ENCODE data around the gene PSME2.

The PSME2 gene

DNA sequence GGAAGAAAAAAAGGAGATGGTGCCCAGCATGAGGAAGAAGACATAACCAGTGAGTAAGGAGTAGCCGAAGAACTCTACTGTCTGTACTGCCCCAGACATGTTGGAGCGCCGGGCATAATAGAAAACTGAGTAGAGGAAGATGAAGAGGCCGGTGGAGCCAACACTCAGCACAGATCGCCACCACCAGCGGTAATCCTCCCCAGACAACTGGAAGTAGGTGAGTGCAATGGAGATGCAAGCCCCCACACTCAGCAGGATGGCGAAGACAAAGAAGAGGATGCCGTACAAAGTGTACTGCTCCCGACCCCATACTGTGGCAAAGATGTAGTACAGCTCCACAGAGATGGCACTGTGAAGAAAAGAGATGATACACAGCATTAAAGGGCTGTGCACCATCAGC lies 43.0 kb upstream of the PSME2 start:
- no peak for DNase-seq (ENCODE audit: low read depth)
- H3K4me3 ChIP-seq (ENCODE audit: low read depth, low read length), result no peak overlapping the region
- TF ChIP-seq, protein P1, sequence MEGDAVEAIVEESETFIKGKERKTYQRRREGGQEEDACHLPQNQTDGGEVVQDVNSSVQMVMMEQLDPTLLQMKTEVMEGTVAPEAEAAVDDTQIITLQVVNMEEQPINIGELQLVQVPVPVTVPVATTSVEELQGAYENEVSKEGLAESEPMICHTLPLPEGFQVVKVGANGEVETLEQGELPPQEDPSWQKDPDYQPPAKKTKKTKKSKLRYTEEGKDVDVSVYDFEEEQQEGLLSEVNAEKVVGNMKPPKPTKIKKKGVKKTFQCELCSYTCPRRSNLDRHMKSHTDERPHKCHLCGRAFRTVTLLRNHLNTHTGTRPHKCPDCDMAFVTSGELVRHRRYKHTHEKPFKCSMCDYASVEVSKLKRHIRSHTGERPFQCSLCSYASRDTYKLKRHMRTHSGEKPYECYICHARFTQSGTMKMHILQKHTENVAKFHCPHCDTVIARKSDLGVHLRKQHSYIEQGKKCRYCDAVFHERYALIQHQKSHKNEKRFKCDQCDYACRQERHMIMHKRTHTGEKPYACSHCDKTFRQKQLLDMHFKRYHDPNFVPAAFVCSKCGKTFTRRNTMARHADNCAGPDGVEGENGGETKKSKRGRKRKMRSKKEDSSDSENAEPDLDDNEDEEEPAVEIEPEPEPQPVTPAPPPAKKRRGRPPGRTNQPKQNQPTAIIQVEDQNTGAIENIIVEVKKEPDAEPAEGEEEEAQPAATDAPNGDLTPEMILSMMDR (conservative IDR thresholded peaks at IDR 0.05; ENCODE audit: low read depth, low read length), result no peak

DNA sequence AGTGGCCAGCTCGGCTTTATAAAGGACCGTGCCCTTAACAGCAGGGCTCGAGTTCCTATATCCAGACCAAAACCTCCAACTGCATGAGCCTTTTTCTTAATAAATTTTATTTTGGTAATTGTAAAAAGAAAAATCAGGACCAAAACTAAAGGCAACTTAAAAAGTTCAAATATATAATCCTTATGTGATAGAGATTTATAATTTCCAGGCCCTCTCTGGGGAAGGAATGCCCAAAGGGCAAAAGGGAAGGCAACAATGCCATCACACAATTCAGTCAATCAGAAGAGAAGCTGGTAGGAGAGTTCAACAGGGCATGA lies 42.6 kb upstream of the PSME2 start:
- peak overlapping the region; percentile 41 for H3K4me3 ChIP-seq (ENCODE audit: low read depth, low read length)
- TF ChIP-seq, protein P1 (conservative IDR thresholded peaks at IDR 0.05; ENCODE audit: low read depth, low read length), result no peak
- DNase-seq (ENCODE audit: low read depth), result no peak

DNA sequence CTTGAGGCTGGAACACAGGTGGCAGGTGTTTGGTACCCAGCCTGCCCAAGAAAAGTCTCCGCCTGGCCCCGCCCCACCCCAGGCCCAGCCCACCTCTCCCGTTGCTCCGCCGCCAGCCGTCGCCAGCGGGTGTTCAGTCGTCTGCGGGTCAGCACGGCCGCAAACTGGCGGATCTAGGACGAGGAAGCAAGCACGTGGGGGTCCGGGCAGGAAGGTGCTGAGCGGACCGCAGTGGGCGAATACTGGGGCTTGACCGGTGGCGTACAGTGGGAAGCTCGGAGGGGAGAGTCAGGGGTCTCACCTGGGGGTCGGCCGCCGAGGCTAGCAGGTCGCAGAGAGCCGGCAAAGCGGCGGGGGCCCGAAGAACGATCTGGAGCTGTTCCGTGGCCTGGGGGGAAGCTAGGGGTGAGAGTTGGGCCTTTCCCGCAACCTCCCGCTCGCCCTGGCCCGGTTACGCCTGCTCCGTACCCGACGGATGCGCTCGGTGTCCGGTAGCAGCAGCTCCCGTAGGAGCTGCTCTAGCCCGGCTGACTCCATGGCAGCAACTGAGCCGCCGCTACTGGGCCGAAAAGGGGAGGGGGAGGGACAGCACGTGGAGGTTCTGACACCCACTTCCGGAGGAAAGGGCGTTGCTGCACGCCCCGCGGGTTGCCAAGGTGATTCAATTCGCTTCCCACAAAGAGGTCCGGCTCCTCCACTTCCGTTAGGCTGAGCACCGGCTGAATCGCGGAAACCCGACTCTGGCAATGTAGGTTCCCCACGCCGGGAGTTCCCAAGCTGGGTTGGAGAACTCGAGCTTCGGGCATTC lies 42.0 kb upstream of the PSME2 start, which contains the start of gene IPO4:
Gene IPO4 (minus strand): TSS at position 566 of the 808 bp plus-strand sequence. CDS start 29 bp downstream, at position 537.
- TF ChIP-seq, protein P1 (conservative IDR thresholded peaks at IDR 0.05; ENCODE audit: low read depth, low read length), result no peak
- peak within 1 kb of the TSS; percentile 81 for H3K4me3 ChIP-seq (ENCODE audit: low read depth, low read length)

DNA sequence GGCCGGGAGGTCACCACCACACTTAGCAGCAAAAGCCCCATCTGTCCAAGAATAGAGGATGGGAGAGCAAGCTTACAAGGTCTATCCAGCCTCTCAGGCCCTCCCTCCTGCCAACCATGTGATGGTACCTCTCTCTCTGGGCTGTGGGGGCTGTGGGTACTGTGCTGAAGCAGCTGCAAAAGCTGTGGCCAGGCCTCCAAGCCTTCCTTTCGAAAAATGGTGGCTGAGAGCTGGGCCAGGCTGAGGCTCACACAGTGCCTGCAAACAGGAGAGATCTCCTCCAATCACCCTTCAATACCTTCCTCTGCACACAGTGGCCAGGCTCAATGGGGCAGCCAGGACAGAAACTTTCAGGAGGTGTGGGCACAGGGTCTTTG lies 41.1 kb upstream of the PSME2 start:
- peak overlapping the region; percentile 81 for H3K4me3 ChIP-seq (ENCODE audit: low read depth, low read length)
- DNase-seq (ENCODE audit: low read depth), result no peak
- TF ChIP-seq, protein P1 (conservative IDR thresholded peaks at IDR 0.05; ENCODE audit: low read depth, low read length), result no peak

More for the DNA sequence above, 42.0 kb upstream of the PSME2 start, which contains the start of gene IPO4:
- peak; percentile 99 for DNase-seq (ENCODE audit: low read depth)

DNA sequence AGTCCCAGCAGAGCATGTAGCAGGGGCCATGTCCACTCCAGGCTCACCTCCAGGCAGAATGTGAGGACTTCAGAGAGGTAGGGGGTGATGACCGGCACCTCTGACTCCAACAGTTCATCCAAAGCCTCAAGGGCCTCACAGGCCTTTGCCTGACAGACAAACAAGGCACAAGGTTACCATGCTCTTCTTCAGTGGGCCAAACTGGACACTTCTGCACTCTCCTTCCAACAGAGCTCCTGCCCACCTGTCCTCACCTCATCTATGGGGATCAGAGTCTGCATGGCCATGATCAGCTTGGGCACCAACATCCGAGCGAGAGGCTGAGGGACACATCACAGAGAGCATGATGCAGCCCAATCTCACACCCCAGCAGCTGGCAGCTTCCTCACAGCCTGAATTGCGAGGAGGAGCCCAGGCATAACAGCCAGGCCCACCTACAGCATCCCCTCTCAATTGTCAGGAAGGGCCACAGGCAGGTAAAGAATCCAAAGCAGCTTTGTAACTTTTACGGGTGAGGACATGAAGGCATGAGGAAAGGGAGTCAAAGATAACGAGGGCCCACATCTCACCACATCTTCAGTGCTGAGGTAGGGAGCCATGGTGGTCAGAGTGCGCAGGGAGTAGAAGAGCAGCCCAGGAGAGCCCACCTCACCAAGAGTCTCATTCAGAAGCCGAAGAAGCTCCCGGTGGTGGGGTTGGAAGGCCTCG lies 40.6 kb upstream of the PSME2 start:
- TF ChIP-seq, protein P1 (conservative IDR thresholded peaks at IDR 0.05; ENCODE audit: low read depth, low read length), result no peak

DNA sequence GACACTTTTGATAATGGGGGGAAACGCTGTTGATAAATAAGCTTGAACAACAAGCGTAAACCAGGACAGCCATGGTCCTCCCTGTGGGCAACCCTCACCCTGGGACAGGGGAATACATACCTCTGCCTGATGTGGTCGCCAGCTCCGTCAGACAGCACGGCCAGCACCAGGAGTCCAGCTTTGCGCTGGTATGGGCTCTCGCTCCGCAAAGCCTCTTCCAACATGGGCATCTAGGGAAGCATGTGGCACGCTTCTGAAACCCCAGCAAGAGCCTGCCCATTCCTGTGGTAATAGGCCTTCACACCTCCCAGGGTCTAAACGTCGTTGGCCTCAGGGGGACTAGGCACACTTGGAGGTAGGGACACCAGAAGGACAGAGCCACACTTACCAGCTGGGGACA lies 39.3 kb upstream of the PSME2 start:
- H3K4me3 ChIP-seq (ENCODE audit: low read depth, low read length), result no peak overlapping the region
- DNase-seq (ENCODE audit: low read depth), result no peak
- TF ChIP-seq, protein P1 (conservative IDR thresholded peaks at IDR 0.05; ENCODE audit: low read depth, low read length), result no peak

More for the DNA sequence above, 40.6 kb upstream of the PSME2 start:
- no peak for DNase-seq (ENCODE audit: low read depth)
- H3K4me3 ChIP-seq (ENCODE audit: low read depth, low read length), result no peak overlapping the region

Data from choroid plexus epithelial cell (primary cell).